Measurements from ENCODE around the gene PNPLA1. TPM values are rescaled to one million over a fixed set of nuclear protein-coding genes. Genes with fewer than 3 reads are reported as not detected.

Gene PNPLA1
- total RNA-seq, 1 donor from 2014 or later = 0.35 TPM

DNA sequence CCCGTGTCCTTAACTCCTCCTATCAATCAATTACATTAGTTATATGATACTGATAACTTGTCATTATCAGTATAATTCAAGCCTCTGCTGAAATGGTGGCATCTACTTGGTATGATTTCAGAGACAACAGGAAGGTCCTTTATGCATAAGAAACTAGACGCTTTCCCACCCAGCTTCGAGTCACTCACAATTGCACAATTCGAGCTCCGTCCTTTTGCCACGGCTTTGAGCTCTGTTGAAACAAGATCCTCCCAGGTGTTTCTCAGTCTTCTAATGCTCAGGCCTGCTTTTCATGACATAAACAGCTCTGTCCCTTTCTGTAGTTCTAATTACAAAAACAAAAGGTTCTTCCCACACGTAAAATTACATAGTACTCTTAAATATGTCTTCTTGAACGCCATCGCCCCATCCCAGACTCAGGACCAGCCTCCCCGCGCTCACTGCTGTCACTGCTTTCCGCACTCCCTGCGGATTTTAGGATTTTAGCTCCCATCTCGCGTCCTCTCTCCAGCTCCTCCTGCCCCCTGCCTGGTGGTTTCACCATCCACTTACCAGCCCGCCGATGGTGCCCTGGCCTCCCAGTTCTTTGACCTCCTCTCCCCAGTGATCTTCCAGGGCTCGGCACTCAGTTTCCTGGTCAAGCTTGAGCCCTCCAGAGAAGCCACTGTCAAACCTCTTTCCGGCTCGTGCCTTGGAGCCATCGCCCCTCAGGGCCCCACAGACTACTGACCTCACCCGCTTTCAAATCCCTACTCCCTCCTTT is 23.2 kb upstream of the PNPLA1 start:
- no peak for DNase-seq
- no peak for ATAC-seq

DNA sequence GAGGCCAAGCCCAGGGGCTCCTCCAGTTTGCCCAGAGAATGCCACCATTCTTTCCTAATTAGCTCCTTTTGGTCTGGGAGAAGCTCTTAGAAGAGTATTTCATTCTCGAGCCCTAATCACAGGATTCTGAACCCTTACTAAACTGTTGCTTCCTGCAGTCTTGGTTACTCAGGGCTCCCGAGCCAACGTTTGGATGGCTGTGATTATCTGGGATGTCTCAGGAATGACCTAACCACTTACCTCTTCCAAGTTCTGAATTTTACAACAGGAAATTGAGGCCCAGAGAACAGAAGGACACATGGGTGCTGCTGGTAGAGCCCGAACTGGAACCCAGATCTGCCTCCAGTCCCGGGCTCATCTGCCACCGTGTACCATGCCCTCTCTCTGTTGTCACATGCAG is 22.2 kb upstream of the PNPLA1 start:
- Histone ChIP-seq H3K4me3 (no peak overlapping the region), H3K9me3 (no peaks in the 10 kb centered on the region), H3K27me3 (no peaks in the 10 kb centered on the region), H3K27ac (no peak overlapping the region), H3K36me3 (no peaks in the 10 kb centered on the region), H3K4me1 (peaks cover 8% of the 10 kb centered on the region)
- no peak for DNase-seq
- TF ChIP-seq CTCF (IDR thresholded peaks at IDR 0.05) = no peak
- intact Hi-C loops (cut with DNase I) = no loop called here
- ATAC-seq = no peak

More for the DNA sequence above, 23.2 kb upstream of the PNPLA1 start:
- H3K27me3 ChIP-seq = no peaks in the 10 kb centered on the region
- H3K4me1 ChIP-seq = peaks cover 8% of the 10 kb centered on the region
- no peaks in the 10 kb centered on the region for H3K9me3 ChIP-seq
- TF ChIP-seq CTCF (IDR thresholded peaks at IDR 0.05) = no peak
- no peak overlapping the region for H3K4me3 ChIP-seq
- H3K36me3 ChIP-seq = no peaks in the 10 kb centered on the region
- no peak overlapping the region for H3K27ac ChIP-seq
- intact Hi-C loops (cut with DNase I) = no loop called here

DNA sequence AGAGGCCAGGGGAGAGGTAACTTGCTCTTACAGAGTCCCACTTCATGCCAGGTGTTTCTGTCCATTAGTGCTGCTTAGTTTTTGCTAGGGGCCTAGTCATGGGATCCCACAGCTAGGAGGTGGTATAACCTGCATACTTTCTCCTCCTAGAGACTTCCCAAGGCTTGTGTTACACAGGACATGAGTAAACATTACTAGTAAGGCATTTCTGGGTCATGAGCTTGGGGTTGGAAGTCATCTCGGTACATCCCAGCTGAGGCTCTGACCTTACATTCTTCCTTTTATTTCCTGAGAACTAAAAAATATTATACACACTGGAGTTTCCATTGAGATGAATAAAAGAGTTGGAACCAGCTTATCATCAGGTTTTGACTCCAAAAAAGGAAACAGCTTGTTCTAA is 20.9 kb upstream of the PNPLA1 start:
- H3K27me3 ChIP-seq = no peaks in the 10 kb centered on the region
- H3K9me3 ChIP-seq = no peaks in the 10 kb centered on the region
- H3K4me1 ChIP-seq = peaks cover 8% of the 10 kb centered on the region
- intact Hi-C loops (cut with DNase I) = no loop called here
- DNase-seq (no peak), ATAC-seq (no peak)
- no peaks in the 10 kb centered on the region for H3K36me3 ChIP-seq
- TF ChIP-seq CTCF (IDR thresholded peaks at IDR 0.05) = no peak
- no peak overlapping the region for H3K4me3 ChIP-seq
- H3K27ac ChIP-seq = no peak overlapping the region

GRCh38 chr6:36249536-36249935 is 20.3 kb upstream of the PNPLA1 start:
- intact Hi-C loops (cut with DNase I) = no loop called here
- Histone ChIP-seq H3K4me3 (no peak overlapping the region), H3K36me3 (no peaks in the 10 kb centered on the region), H3K27me3 (no peaks in the 10 kb centered on the region), H3K4me1 (peaks cover 8% of the 10 kb centered on the region), H3K27ac (no peak overlapping the region), H3K9me3 (no peaks in the 10 kb centered on the region)
- TF ChIP-seq CTCF (IDR thresholded peaks at IDR 0.05) = no peak
- no peak for ATAC-seq
- no peak for DNase-seq

DNA sequence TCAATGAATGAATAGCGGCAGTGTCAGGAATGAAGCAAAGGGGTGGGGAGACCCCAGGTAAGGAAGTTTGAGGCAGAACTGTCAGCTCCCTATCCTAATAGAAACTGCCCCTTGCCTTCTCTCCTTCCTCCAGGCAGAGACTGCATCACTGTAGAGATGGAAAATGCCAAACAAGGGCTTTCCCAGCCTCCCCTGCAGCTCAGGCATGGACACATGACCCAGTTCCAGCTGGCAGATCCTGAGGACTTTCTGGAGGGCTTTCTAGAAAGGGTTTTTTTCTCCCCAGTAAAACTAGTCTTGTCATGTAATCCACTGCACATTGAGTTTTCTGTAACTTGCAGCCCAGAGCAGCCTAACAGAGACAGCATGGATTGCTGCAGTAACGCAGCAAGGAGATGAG is 17.9 kb upstream of the PNPLA1 start:
- DNase-seq (no peak), ATAC-seq (no peak)
- Histone ChIP-seq H3K9me3 (no peaks in the 10 kb centered on the region), H3K4me3 (no peak overlapping the region), H3K4me1 (peaks cover 8% of the 10 kb centered on the region), H3K27me3 (no peaks in the 10 kb centered on the region), H3K27ac (no peak overlapping the region), H3K36me3 (no peaks in the 10 kb centered on the region)
- intact Hi-C loops (cut with DNase I) = no loop called here
- TF ChIP-seq CTCF (IDR thresholded peaks at IDR 0.05) = no peak
